Right lobe of liver (tissue), 6 donors: ENCODE measurements around the gene HDAC4. TPM values are rescaled to one million over a fixed set of nuclear protein-coding genes. Genes with fewer than 3 reads are reported as not detected.

Source experiments
- ATAC-seq, 4 donors: fragments of 200-7000 bp; cut with Tn5 transposase; one replicate each; pipeline ENCODE4 v1.9.1; 2020; ENCODE audit warnings: mild to moderate bottlenecking in 4 of 4, moderate library complexity in 4 of 4
- DNase-seq, 3 donors: peaks; one replicate each; pipeline ENCODE4 v3.0.0-alpha.2; 2020
- H3K27ac ChIP-seq, 3 donors: fragments of 200-600 bp; one replicate each; pipeline ENCODE4 v1.8.0; 2022
- H3K27me3 ChIP-seq, 2 donors: fragments of 200-600 bp; one replicate each; pipeline ENCODE4 v1.8.0; 2022
- H3K36me3 ChIP-seq, 4 donors: fragments of 200-600 bp; sonication (generic) in 1 of 4; one replicate each; pipeline versions ENCODE4 v1.5.1 to v1.8.0; 2017 to 2022; ENCODE audit warnings: control low read depth in 1 of 4
- H3K4me1 ChIP-seq, 4 donors: fragments of 200-600 bp; sonication (generic) in 1 of 4; one replicate each; pipeline versions ENCODE4 v1.5.1 to v1.8.0; 2017 to 2022; ENCODE audit warnings: control low read depth in 1 of 4
- H3K4me3 ChIP-seq, 3 donors: fragments of 200-600 bp; one replicate each; pipeline ENCODE4 v1.8.0; 2022
- H3K9me3 ChIP-seq, 4 donors: fragments of 200-600 bp; sonication (generic) in 1 of 4; one replicate each; pipeline versions ENCODE4 v1.5.1 to v1.8.0; 2017 to 2022; ENCODE audit warnings: control low read depth in 1 of 4
- CTCF ChIP-seq, 4 donors: fragments of 200-600 bp in 3 of 4; fragments of 450-650 bp in 1 of 4; IDR thresholded peaks; one replicate each; pipeline versions ENCODE4 v1.5.1 to v1.8.0; 2016 to 2022; ENCODE audit warnings: antibody characterized with exemption in 4 of 4, mild to moderate bottlenecking in 2 of 4
- POLR2A ChIP-seq: fragments of 450-650 bp; IDR thresholded peaks from one replicate; pipeline ENCODE4 v1.6.1; 2017; ENCODE audit warnings: antibody characterized with exemption, mild to moderate bottlenecking
- WGBS: methylation state at CpG from one replicate; pipeline ENCODE4 v1.1.6; 2018; ENCODE audit warnings: low coverage, low lambda C conversion rate; ENCODE audit not compliant: insufficient coverage; ENCODE audit errors: missing lambda C conversion rate; 5-methylcytosine and 5-hydroxymethylcytosine counted together
- intact Hi-C, 2 donors: fragments of 100-400 bp; cut with DNase I; formaldehyde crosslinking; loops; one replicate each; pipeline versions ENCODE4 v1.11.2 to v1.14.1; 2022
- total RNA-seq, 6 experiments: library from RNA; depleted of rRNA in 2 of 6; stranded (reverse); fragments of >200 nt in 2 of 6; fragmentation: NEBNext Ultra II Directional in 3 of 6; extraction: Animal tissue kit (Norgen Biotek cat#: 25700) in 3 of 6; gene quantifications; one replicate each; pipeline versions ENCODE4 v1.1.0 to v1.2.4, GENCODE V29; 2016 to 2023
- donor health status: DM: no; HTN: yes; CAD: no.
- donor health status: DM: no; HTN: no; CAD: no.
- donor health status: DM: no; HTN: no; CAD: no.
- donor health status: DM: no; HTN: yes; CAD: no.
- donor health status: DM: no; HTN: yes; CAD: no.

The HDAC4 gene
- total RNA-seq, 6 experiments from 2014 or later, result 8.9 to 22.4 (median 14.7) TPM

- H3K36me3 ChIP-seq, result no peaks in the 10 kb centered on the region
- intact Hi-C loops, result no loop called here
- 92% methylated on average over 8 of the region's 13 CpGs for WGBS
- H3K27ac ChIP-seq, result no peak overlapping the region
- TF ChIP-seq POLR2A, result no peak
- TF ChIP-seq CTCF (IDR thresholded peaks at IDR 0.05), result no peak
- no peaks in the 10 kb centered on the region for H3K27me3 ChIP-seq
- DNase-seq (peak in 2 of 3 donors; percentile 19 to 37), ATAC-seq (no peak)
- no peak overlapping the region for H3K4me3 ChIP-seq
- no peaks in the 10 kb centered on the region for H3K9me3 ChIP-seq
- H3K4me1 ChIP-seq, result no peaks in the 10 kb centered on the region
Measured at GRCh38 chr2:239370876-239371725, 29.7 kb downstream of the HDAC4 start.

GRCh38 chr2:239370403-239370802 is 30.4 kb downstream of the HDAC4 start:
- ATAC-seq (no peak), DNase-seq (peak in 1 of 3 donors; percentile 27)
- Histone ChIP-seq H3K27me3 (no peaks in the 10 kb centered on the region), H3K9me3 (no peaks in the 10 kb centered on the region), H3K4me1 (no peaks in the 10 kb centered on the region), H3K27ac (no peak overlapping the region), H3K36me3 (no peaks in the 10 kb centered on the region), H3K4me3 (no peak overlapping the region)
- intact Hi-C loops, result no loop called here
- 100% methylated on average over 1 of the region's 9 CpGs for WGBS
- TF ChIP-seq CTCF (IDR thresholded peaks at IDR 0.05) (no peak), POLR2A (no peak)

DNA sequence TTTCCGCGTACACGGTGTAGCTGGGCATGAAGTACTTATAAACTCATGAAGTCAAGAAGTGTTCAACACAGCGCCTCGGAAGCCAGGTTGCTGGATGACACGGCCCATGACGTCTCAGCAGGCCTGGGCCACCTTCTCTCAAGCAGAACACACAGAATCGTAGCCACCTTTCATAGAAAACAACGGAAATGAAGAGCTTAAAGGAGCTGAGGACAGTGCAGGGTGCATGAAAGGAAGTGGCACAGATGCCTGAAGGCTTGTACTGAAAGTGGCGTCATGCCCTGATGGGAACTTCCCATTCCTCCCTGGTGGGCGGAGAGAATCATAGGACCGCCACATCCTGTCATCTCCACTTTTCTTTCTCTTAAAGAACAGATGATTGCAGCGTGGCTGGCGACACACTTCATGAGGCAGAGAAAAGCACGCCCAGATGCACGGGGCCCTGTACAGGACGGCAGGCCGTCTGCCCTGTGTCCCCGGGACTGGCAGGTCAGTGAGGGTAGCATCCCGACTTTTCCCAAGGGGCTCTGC is 31.1 kb downstream of the HDAC4 start:
- peak; percentile 38 to 72 (median 56) for ATAC-seq
- H3K4me3 ChIP-seq, result no peak overlapping the region
- WGBS, result 59% methylated on average over 15 of the region's 20 CpGs

DNA sequence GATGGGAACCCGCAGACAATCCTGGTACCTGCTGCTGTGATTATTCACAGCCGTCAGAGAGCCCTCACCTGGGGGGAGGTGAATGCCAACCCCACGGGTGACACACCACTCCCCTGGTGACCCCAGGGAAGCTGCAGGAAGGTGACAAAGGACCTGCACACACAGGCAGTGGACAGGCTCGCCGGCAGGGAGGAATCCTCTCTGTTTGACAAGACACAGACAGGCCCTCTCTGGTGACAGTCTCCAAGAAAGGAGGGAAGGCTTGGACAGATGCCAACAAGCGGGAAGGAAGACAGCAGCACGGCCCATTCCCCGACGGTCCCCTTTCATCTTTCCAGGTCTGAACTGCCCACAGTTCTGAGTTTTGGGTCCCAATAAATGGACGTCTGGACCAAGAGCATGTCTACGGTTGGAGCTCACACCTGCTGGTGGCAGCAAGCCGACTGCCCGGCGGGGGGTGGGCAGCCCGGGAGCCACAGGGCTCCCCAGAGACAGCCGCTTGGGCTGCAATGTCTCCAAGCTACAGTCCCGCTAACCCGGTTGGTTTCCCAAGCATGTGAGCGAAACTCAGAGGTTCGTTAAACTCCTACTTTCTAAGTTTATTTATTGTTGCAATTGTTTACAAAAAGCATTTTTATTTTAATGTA is 31.8 kb downstream of the HDAC4 start:
- DNase-seq (peak in 1 of 3 donors; percentile 43), ATAC-seq (no peak)
- Histone ChIP-seq H3K36me3 (no peaks in the 10 kb centered on the region), H3K4me1 (no peaks in the 10 kb centered on the region), H3K27ac (no peak overlapping the region), H3K4me3 (no peak overlapping the region), H3K27me3 (no peaks in the 10 kb centered on the region), H3K9me3 (no peaks in the 10 kb centered on the region)
- 85% methylated on average over 10 of the region's 20 CpGs for WGBS
- intact Hi-C loops, result no loop called here
- no peak for TF ChIP-seq POLR2A
- no peak for TF ChIP-seq CTCF (IDR thresholded peaks at IDR 0.05)

More for the DNA sequence above, 31.1 kb downstream of the HDAC4 start:
- TF ChIP-seq POLR2A (no peak), CTCF (IDR thresholded peaks at IDR 0.05) (no peak)
- Histone ChIP-seq H3K4me1 (no peaks in the 10 kb centered on the region), H3K27me3 (no peaks in the 10 kb centered on the region), H3K27ac (no peak overlapping the region), H3K36me3 (no peaks in the 10 kb centered on the region), H3K9me3 (no peaks in the 10 kb centered on the region)
- DNase-seq, result peak in 2 of 3 donors; percentile 32 to 45
- intact Hi-C loops, result no loop called here
